Hepatocyte (in vitro differentiated cells): ENCODE measurements around the gene PPP1R9A.

Experiments
- CTCF ChIP-seq: fragments of 200-600 bp; sonication (generic); IDR thresholded peaks from 2 replicates; pipeline ENCODE4 v1.5.1; 2016; ENCODE audit warnings: antibody characterized with exemption, mild to moderate bottlenecking; ENCODE audit not compliant: poor library complexity
- EZH2 ChIP-seq: fragments of 200-600 bp; sonication (generic); IDR thresholded peaks from 2 replicates; pipeline ENCODE4 v1.6.1; 2016; ENCODE audit warnings: antibody characterized with exemption, mild to moderate bottlenecking, borderline replicate concordance

- TF ChIP-seq CTCF (no peak), EZH2 (no peak)
These were observed 118.6 kb downstream of the PPP1R9A start for GRCh38 chr7:95026018-95026417.
